Measurements from ENCODE around the gene LCE4A.

LCE4A gene

GRCh38 chr1:152745765-152746444, 37.9 kb downstream of the LCE4A start:
- no peak for DNase-seq (ENCODE audit: low spot score)

- no peak for DNase-seq (ENCODE audit: low spot score)
Observed at GRCh38 chr1:152747831-152748230, 39.9 kb downstream of the LCE4A start.

- no peak for DNase-seq (ENCODE audit: low spot score)
Observed at GRCh38 chr1:152752225-152752624, 44.3 kb downstream of the LCE4A start.

- no peak for DNase-seq (ENCODE audit: low spot score)
Observed at GRCh38 chr1:152753586-152753985, 45.6 kb downstream of the LCE4A start.

GRCh38 chr1:152756872-152757271, 48.9 kb downstream of the LCE4A start:
- no peak for DNase-seq (ENCODE audit: low spot score)

- no peak for DNase-seq (ENCODE audit: low spot score)
Observed at GRCh38 chr1:152757747-152758146, 49.8 kb downstream of the LCE4A start, which contains the start of gene KPRP. KPRP (plus strand) TSS chr1:152758025; CDS start chr1:152759589, 1,564 bp downstream.

- DNase-seq (ENCODE audit: low spot score), result no peak
Observed at GRCh38 chr1:152758636-152759035, 50.7 kb downstream of the LCE4A start.
